Mesendoderm (in vitro differentiated cells): Measurements from ENCODE around the gene ACSF3.

Source experiments
- DNase-seq: peaks from one replicate; pipeline ENCODE4 v3.0.0; 2013
- H2AK5ac ChIP-seq: 2 replicates; pipeline ENCODE4 v1.6.1; 2013; ENCODE audit warnings: low read length, inconsistent platforms
- H2BK120ac ChIP-seq: 2 replicates; pipeline ENCODE4 v1.6.1; 2013; ENCODE audit warnings: low read depth, mild to moderate bottlenecking, low read length, moderate library complexity, mixed read lengths
- H2BK15ac ChIP-seq: replicated peaks from 2 replicates; pipeline ENCODE4 v1.6.1; 2013; ENCODE audit warnings: low read depth, mild to moderate bottlenecking, moderate library complexity
- H2BK5ac ChIP-seq: 2 replicates; pipeline ENCODE4 v1.6.1; 2013; ENCODE audit warnings: low read length, inconsistent platforms
- H3K18ac ChIP-seq: 2 replicates; pipeline ENCODE4 v1.6.1; 2013; ENCODE audit warnings: mild to moderate bottlenecking, low read length, mixed read lengths
- H3K23ac ChIP-seq: one replicate; pipeline ENCODE4 v1.6.1; 2013; ENCODE audit warnings: low read length
- H3K27ac ChIP-seq: 2 replicates; pipeline ENCODE4 v1.5.1; 2013; ENCODE audit warnings: low read depth, mild to moderate bottlenecking, inconsistent platforms, low read length, moderate library complexity
- H3K27me3 ChIP-seq: 2 replicates; pipeline ENCODE4 v1.6.1; 2013; ENCODE audit warnings: low read length, control low read depth, mild to moderate bottlenecking, inconsistent platforms; ENCODE audit not compliant: insufficient read depth, poor library complexity
- H3K36me3 ChIP-seq: 2 replicates; pipeline ENCODE4 v1.6.1; 2013; ENCODE audit warnings: low read length, inconsistent platforms; ENCODE audit not compliant: control insufficient read depth, insufficient read depth
- H3K4ac ChIP-seq: one replicate; pipeline ENCODE4 v1.6.1; 2013; ENCODE audit warnings: low read depth, mild to moderate bottlenecking, low read length, moderate library complexity
- H3K4me1 ChIP-seq: 2 replicates; pipeline ENCODE4 v1.6.1; 2013; ENCODE audit warnings: low read depth, low read length, inconsistent platforms; ENCODE audit not compliant: control insufficient read depth
- H3K4me2 ChIP-seq: 2 replicates; pipeline ENCODE4 v1.6.1; 2013; ENCODE audit warnings: low read length
- H3K4me3 ChIP-seq: 2 replicates; pipeline ENCODE4 v1.5.1; 2013; ENCODE audit warnings: mild to moderate bottlenecking, low read length
- H3K56ac ChIP-seq: one replicate; pipeline ENCODE4 v1.6.1; 2013; ENCODE audit warnings: low read length
- H3K79me1 ChIP-seq: 2 replicates; pipeline ENCODE4 v1.6.1; 2013; ENCODE audit warnings: low read length, inconsistent platforms
- H3K79me2 ChIP-seq: 2 replicates; pipeline ENCODE4 v1.6.1; 2013; ENCODE audit warnings: mild to moderate bottlenecking, low read length; ENCODE audit not compliant: control insufficient read depth, insufficient read depth
- H3K9ac ChIP-seq: 2 replicates; pipeline ENCODE4 v1.6.1; 2013; ENCODE audit warnings: low read length, inconsistent platforms
- H4K5ac ChIP-seq: one replicate; pipeline ENCODE4 v1.6.1; 2013; ENCODE audit warnings: low read length
- H4K8ac ChIP-seq: one replicate; pipeline ENCODE4 v1.6.1; 2013; ENCODE audit warnings: low read depth, mild to moderate bottlenecking, control low read depth, low read length, moderate library complexity
- WGBS: extraction: QIAGEN DNeasy Blood & Tissue Kit; methylation state at CpG from one replicate; pipeline ENCODE4 v1.1.7; 2013; ENCODE audit warnings: low lambda C conversion rate, missing lambda C conversion rate; ENCODE audit not compliant: insufficient coverage; ENCODE audit errors: extremely low coverage; 5-methylcytosine and 5-hydroxymethylcytosine counted together

ACSF3 gene

DNA sequence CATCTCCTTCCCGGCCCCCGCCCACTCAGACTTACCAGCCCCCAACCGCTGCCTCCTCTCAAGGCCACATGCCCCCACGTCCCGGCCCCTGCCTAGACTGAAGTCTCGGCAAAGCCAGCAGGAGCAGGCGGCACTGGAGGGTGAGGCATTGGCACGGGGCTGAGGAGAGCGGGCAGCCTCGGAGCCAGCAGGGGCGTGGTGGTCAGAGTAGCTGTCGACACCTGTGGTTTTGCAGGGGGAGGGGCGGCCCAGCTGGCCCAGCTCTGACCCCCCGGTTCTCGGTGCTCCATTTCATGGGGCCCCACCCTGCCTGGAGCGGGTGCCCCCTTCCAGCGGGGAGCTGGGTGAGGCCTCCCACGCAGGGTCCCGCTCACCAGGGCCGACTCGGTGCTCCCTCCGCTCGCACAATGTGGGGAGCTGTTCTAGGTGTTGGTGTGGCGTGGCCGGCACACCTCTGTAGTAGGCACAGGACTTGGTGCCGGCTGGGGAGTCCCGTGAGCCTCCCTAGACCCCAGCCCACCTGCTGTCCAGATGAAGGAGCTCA, 82.6 kb downstream of the ACSF3 start:
- Histone ChIP-seq H3K4ac (no peak overlapping the region), H3K79me2 (no peaks in the 10 kb centered on the region), H3K27me3 (no peaks in the 10 kb centered on the region), H3K56ac (no peak overlapping the region), H3K27ac (no peak overlapping the region), H2BK5ac (no peak overlapping the region), H4K8ac (no peak overlapping the region), H3K4me1 (no peaks in the 10 kb centered on the region), H4K5ac (no peak overlapping the region), H3K18ac (no peak overlapping the region), H3K36me3 (no peaks in the 10 kb centered on the region), H2BK15ac (no peak overlapping the region), H2AK5ac (no peak overlapping the region), H3K23ac (no peak overlapping the region), H3K9ac (no peak overlapping the region), H3K79me1 (no peaks in the 10 kb centered on the region), H3K4me2 (no peak overlapping the region), H3K4me3 (no peak overlapping the region), H2BK120ac (no peak overlapping the region)
- DNase-seq, result no peak
- no CpG with 5 or more reads among the region's 27 CpGs for WGBS

DNA sequence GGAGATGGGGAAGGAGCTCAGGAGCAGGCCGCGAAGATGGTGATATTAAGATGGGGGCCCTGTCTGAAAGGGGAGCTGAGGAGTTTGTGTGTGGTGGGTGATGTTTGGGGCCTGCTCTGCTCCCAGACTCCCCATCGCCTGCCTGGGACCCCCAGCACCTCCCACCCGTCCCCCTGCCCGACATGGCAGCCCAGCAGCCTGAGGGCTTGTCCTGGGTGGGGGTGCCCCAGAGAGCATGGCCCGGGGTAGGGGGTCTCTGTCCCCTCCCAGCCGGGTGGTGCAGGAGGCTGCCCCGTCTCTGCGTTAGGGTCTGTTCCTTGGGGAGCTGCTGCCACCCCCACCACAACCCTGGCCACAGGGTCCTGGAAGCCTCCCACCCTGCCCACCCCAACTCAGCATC, 83.1 kb downstream of the ACSF3 start:
- no peak for DNase-seq
- H3K27ac ChIP-seq, result no peak overlapping the region
- no peak overlapping the region for H3K4ac ChIP-seq
- H3K36me3 ChIP-seq, result no peaks in the 10 kb centered on the region
- no peak overlapping the region for H2BK15ac ChIP-seq
- no peak overlapping the region for H3K18ac ChIP-seq
- H3K9ac ChIP-seq, result no peak overlapping the region
- H2AK5ac ChIP-seq, result no peak overlapping the region
- no peak overlapping the region for H3K4me2 ChIP-seq
- no peaks in the 10 kb centered on the region for H3K4me1 ChIP-seq
- H3K79me2 ChIP-seq, result no peaks in the 10 kb centered on the region
- no peaks in the 10 kb centered on the region for H3K27me3 ChIP-seq
- WGBS, result no CpG with 5 or more reads among the region's 9 CpGs
- H3K79me1 ChIP-seq, result no peaks in the 10 kb centered on the region
- no peak overlapping the region for H4K5ac ChIP-seq
- H2BK120ac ChIP-seq, result no peak overlapping the region
- H2BK5ac ChIP-seq, result no peak overlapping the region
- no peak overlapping the region for H3K23ac ChIP-seq
- no peak overlapping the region for H3K4me3 ChIP-seq
- no peak overlapping the region for H3K56ac ChIP-seq
- no peak overlapping the region for H4K8ac ChIP-seq

DNA sequence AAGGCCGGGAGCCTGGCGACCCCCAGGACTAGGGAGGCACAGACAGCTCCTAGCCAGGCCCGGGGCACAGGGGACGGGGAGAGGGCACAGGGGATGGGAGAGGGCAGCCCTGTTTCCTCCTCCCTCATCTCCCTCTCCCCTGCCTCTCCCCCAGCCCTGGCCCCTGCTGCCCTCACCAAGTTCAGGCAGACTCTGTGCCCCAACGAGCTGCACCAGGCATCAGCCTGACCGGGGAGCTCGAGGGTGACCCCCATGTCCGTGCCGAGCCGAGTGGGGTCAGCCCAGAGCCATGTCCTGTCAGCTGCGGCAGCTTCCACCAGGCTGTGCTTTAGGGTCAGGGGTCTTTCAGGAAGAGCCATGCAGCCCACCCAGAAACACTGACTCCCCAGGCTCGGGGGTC, 83.8 kb downstream of the ACSF3 start:
- Histone ChIP-seq H2AK5ac (no peak overlapping the region), H3K27me3 (no peaks in the 10 kb centered on the region), H3K27ac (no peak overlapping the region), H3K4me1 (no peaks in the 10 kb centered on the region), H3K4me2 (no peak overlapping the region), H3K56ac (no peak overlapping the region), H3K79me1 (no peaks in the 10 kb centered on the region), H3K4me3 (no peak overlapping the region), H3K23ac (no peak overlapping the region), H2BK5ac (no peak overlapping the region), H2BK120ac (no peak overlapping the region), H3K4ac (no peak overlapping the region), H3K18ac (no peak overlapping the region), H3K79me2 (no peaks in the 10 kb centered on the region), H3K9ac (no peak overlapping the region), H2BK15ac (no peak overlapping the region), H3K36me3 (no peaks in the 10 kb centered on the region), H4K5ac (no peak overlapping the region), H4K8ac (no peak overlapping the region)
- WGBS, result no CpG with 5 or more reads among the region's 12 CpGs
- no peak for DNase-seq

DNA sequence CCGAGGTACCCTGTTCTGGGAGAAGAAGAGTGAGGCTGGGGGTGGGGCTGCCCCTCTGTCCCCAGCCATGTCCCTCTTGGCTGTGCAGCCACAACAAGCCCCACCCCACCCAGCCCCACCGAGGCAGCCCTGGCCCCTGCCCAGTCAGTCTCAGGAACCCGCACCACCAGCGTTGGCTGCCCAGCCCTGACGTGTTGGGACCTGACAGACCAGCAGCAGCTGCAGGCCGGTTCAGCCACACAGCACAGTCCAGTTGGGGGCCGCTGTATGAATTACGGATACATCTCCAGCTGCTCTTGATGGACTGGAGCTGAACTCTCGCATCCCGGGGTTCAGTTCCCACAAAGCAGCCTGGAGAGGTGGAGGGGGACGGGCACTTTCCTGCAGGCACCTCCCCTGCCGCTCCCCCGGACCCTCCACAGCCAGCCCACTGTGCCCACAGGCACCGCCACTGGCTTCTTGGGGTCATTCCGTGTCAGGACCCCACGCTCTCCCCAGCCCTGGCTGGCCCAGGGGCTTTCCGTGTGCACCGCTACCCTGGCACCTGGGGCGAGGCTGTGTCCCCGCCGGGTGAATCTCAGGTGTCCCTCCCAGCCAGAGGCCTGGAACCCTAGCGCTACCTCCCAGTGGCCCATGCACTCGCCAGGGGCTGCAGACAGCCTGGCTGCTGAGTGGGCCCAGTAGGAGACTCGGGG, 84.9 kb downstream of the ACSF3 start:
- Histone ChIP-seq H3K27me3 (no peaks in the 10 kb centered on the region), H4K5ac (no peak overlapping the region), H3K23ac (no peak overlapping the region), H3K79me1 (no peaks in the 10 kb centered on the region), H3K79me2 (no peaks in the 10 kb centered on the region), H2AK5ac (no peak overlapping the region), H3K56ac (no peak overlapping the region), H4K8ac (no peak overlapping the region), H3K4me2 (no peak overlapping the region), H2BK120ac (no peak overlapping the region), H3K4me3 (no peak overlapping the region), H2BK5ac (no peak overlapping the region), H3K27ac (no peak overlapping the region), H3K9ac (no peak overlapping the region), H3K4ac (no peak overlapping the region), H3K4me1 (no peaks in the 10 kb centered on the region), H3K18ac (no peak overlapping the region), H2BK15ac (no peak overlapping the region), H3K36me3 (no peaks in the 10 kb centered on the region)
- no peak for DNase-seq
- no CpG with 5 or more reads among the region's 24 CpGs for WGBS

DNA sequence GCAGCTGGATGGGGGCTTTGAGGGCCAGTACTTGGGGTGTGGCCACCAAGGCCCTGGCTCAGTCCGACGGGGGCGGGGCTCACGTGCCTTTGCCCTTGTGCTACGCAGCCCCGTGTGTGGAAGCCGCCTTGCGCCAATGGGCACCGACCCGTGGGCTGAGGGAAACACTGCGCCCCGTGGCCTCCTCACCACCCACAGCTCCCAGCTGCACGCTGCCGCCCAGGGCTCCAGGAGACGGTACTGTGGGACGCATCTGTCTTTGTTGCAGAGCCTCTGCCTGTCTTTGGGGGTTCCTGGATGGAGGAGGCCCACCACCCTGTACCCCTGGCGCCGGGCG, 85.5 kb downstream of the ACSF3 start:
- H4K8ac ChIP-seq, result no peak overlapping the region
- H3K23ac ChIP-seq, result no peak overlapping the region
- H3K56ac ChIP-seq, result no peak overlapping the region
- H3K4me3 ChIP-seq, result no peak overlapping the region
- no peaks in the 10 kb centered on the region for H3K79me1 ChIP-seq
- H3K36me3 ChIP-seq, result no peaks in the 10 kb centered on the region
- WGBS, result no CpG with 5 or more reads among the region's 19 CpGs
- H3K4me1 ChIP-seq, result no peaks in the 10 kb centered on the region
- no peak overlapping the region for H2AK5ac ChIP-seq
- H2BK15ac ChIP-seq, result no peak overlapping the region
- no peak overlapping the region for H4K5ac ChIP-seq
- H2BK120ac ChIP-seq, result no peak overlapping the region
- no peak overlapping the region for H2BK5ac ChIP-seq
- DNase-seq, result no peak
- no peak overlapping the region for H3K9ac ChIP-seq
- H3K27me3 ChIP-seq, result no peaks in the 10 kb centered on the region
- H3K18ac ChIP-seq, result no peak overlapping the region
- H3K4me2 ChIP-seq, result no peak overlapping the region
- no peak overlapping the region for H3K4ac ChIP-seq
- H3K79me2 ChIP-seq, result no peaks in the 10 kb centered on the region
- no peak overlapping the region for H3K27ac ChIP-seq
